HPDE6-E6E7 (cell line): ENCODE data around the gene STIP1.

Experiments used
- DNase-seq: peaks from one replicate; pipeline ENCODE4 v3.0.0; 2011; ENCODE audit warnings: missing footprints; ENCODE audit errors: extremely low spot score

Gene STIP1

DNA sequence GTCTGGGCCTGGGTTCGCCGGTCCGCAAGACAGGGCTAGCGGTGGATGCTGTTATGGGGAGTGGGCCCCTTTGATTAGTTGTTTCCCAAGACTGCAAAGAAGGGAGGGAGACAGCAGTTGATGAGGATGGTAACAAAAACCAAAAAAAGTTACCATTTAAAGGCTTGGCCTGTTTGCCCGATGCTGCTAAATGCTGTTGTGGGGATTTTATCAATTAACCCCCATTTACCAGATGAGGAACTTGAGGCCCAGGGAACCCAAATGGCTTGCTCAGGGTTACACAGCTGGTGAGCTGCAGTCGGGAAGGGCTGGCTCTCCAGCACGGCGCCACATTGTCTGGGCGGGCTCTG is 36.7 kb downstream of the STIP1 start:
- DNase-seq: no peak

GRCh38 chr11:64223001-64223651 is 37.2 kb downstream of the STIP1 start:
- no peak for DNase-seq

GRCh38 chr11:64224151-64224890 is 38.4 kb downstream of the STIP1 start:
- DNase-seq: peak; percentile 67

- no peak for DNase-seq
Measured at GRCh38 chr11:64224891-64225607, 39.1 kb downstream of the STIP1 start.

- peak; percentile 72 for DNase-seq
Measured at GRCh38 chr11:64225608-64226506, 39.9 kb downstream of the STIP1 start, which contains the start of the genes NUDT22 and TRPT1. Gene NUDT22, plus strand, starts transcription at chr11:64226274. Its CDS starts 379 bp downstream, at chr11:64226653. Gene TRPT1, minus strand, starts transcription at chr11:64226186. Its CDS starts 326 bp downstream, at chr11:64225860.

GRCh38 chr11:64226507-64227051 is 40.6 kb downstream of the STIP1 start:
- DNase-seq: peak; percentile 17

DNA sequence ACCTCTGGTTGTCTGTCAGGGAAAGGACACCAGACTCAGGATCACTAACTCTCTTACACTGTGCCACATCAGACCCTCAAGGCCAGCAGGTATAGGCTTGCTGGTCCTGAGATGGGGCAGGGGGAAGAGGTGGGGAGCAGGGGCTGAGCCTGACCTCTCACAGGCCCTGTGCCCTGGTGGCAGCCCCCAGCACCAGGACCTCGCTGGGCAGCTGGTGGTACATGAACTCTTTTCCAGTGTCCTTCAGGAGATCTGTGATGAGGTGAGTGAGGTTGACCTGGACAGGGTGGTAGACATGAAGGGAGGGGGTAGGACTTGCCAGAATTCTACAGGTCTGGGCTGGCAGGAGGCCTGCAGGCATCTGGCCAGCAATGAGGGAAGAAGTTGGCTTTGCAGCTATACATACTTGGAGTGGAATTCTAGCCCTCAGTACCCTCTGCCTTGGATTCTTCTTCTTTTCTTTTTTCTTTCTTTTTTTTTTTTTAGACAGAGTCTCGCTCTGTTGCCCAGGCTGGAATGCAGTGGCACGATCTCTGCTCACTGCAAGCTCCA is 41.5 kb downstream of the STIP1 start:
- no peak for DNase-seq

- no peak for DNase-seq
Measured at GRCh38 chr11:64229090-64229743, 43.2 kb downstream of the STIP1 start.

- no peak for DNase-seq
Measured at GRCh38 chr11:64229744-64230170, 43.8 kb downstream of the STIP1 start.

DNA sequence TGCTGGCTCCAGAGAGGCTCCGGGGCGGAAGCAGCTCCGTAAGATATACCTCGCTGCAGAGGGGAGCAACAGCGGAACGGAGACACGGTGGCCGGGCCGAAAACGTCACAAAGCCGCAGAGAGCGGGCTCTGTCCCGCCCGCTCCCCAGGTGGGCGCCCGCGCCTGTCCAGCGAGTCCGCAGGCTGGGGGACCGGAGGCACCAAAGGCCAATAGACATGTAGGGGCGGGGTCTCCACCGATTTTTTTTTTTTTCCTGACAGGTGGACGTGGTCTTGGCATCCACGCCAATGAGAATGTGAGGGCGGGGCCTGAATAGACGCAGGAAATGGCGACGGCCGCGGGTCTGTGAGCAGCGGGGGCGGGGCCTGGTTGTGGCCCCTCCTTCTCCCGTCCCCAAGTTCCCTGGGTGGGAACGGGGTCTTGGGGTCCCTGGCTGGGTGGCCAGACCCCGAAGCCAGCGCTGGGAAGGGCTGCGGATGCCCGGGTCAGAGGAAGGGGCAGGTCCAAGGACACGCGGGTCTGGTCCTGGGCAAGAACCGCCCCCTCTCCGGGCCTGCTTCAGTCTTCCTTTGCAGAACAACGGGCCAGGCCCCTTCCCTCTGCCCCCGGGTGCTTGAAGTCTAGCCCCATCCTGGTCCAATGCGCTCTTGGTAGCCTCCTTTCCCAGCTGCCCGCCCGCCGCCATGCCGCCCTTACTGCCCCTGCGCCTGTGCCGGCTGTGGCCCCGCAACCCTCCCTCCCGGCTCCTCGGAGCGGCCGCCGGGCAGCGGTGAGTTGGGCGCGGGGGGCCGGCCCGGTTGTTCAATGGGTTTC is 44.4 kb downstream of the STIP1 start, which contains the start of gene DNAJC4:
TSS of gene DNAJC4 (plus strand) at position 378 of the 814 bp plus-strand sequence. CDS start at position 685, 307 bp downstream.
- peak; percentile 71 for DNase-seq

DNA sequence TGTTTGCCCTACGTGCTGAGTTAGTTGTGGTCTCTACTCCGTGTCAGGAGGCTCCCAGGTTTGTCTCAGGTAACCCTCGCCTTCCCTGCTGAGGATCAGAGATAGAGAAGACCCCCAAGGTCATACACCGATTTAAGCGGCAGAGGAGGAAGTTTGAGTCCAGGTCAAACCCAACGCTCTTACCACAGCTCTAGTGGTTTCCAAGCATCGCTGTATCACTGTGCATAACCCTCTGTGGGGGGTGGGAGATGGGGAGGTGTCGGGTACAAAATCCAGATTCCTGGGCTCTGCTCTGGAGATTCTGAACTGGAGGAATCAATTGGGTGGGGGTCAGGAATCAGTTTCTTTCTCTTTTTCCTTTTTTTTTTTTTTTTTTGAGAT is 45.0 kb downstream of the STIP1 start:
- no peak for DNase-seq

DNA sequence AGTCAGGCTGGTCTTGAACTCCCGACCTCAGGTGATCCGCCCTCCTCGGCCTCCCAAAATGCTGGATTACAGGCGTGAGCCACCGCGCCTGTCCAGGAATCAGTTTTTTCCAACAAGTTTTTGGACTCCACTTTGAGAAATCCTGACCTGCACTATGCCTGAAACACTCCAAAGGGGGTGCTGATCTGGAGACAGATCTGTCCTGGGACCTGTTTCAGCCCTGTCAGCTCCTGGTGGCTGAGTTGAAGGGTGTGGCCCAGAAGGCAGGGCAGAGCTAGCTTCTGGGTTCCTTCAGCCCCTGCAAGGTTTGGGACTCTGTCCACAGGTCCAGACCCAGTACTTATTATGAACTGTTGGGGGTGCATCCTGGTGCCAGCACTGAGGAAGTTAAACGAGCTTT is 45.6 kb downstream of the STIP1 start:
- DNase-seq: no peak

DNA sequence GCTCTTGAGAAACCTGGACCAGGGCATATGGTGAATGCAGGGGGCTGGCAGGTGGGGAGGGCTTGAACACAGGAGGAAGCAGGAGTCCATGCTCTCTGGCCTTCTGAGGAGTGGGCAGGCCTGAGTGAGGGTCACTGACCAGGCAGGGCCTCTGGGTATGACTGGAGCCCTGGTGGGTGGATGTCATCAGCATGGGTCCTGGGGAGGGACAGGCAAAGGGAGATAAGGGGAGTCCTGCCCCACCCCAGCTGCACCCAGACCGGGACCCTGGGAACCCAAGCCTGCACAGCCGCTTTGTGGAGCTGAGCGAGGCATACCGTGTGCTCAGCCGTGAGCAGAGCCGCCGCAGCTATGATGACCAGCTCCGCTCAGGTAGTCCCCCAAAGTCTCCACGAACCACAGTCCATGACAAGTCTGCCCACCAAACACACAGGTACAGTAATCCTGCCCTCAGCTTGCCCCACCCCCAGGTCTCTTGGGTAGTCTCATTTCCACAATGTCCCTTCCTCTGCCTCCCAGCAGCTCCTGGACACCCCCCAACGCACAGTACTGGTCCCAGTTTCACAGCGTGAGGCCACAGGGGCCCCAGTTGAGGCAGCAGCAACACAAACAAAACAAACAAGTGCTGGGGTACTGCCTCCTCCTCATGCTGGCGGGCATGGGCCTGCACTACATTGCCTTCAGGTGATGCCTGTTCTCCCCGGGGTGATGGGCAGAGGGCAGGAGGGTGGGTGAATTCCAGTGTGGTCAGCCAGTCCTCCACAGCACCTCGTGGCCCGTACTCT is 46.4 kb downstream of the STIP1 start:
- no peak for DNase-seq

- no peak for DNase-seq
Measured at GRCh38 chr11:64232967-64233315, 47.0 kb downstream of the STIP1 start.

GRCh38 chr11:64233913-64234586 is 48.1 kb downstream of the STIP1 start, which contains the start of gene VEGFB:
Gene VEGFB, plus strand, starts transcription at chr11:64234584. Its CDS starts 250 bp downstream, at chr11:64234834.
- DNase-seq: no peak

- DNase-seq: no peak
Measured at GRCh38 chr11:64234647-64235379, 48.8 kb downstream of the STIP1 start.

DNA sequence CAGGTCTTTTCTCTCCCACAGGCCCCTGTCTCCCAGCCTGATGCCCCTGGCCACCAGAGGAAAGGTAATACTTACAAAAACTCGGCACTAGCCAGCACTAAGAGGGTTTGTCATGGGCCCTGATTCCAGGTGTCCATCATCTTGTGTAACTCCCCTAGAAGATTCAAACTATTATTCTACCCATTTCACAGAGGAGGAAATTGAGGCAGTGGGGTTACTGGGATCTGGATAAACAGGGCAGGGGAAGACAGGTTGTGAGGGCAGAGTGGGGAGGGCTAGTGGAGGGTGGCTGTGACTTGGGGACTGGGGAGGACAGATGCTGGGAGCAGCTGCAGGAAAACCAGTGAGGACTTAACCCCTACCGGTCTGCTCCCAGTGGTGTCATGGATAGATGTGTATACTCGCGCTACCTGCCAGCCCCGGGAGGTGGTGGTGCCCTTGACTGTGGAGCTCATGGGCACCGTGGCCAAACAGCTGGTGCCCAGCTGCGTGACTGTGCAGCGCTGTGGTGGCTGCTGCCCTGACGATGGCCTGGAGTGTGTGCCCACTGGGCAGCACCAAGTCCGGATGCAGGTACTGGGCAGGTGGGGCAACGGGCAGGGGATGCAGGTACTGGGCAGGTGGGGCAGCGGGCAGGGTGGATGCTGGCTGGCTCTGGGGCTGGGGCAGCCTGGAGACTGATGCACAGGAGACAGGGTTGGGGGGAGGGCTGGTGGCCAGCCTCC is 49.6 kb downstream of the STIP1 start:
- no peak for DNase-seq
